GM18507 (cell line): ENCODE data around the gene EHBP1L1.
"Not testable (repeated sequence)": the region's sequence is repeated elsewhere in the genome, so short reads cannot be mapped to it uniquely, and the experiment has no call there.

Source experiments
- DNase-seq: peaks from one replicate; pipeline ENCODE4 v3.0.0; 2011; ENCODE audit warnings: low read depth; ENCODE audit not compliant: insufficient read length; ENCODE audit errors: extremely low spot score
- FAIRE-seq: peaks from 2 replicates; lab custom pipeline; 2011; peaks lifted over from hg19 to GRCh38; lab: Jason Lieb, UNC

EHBP1L1 gene

DNA sequence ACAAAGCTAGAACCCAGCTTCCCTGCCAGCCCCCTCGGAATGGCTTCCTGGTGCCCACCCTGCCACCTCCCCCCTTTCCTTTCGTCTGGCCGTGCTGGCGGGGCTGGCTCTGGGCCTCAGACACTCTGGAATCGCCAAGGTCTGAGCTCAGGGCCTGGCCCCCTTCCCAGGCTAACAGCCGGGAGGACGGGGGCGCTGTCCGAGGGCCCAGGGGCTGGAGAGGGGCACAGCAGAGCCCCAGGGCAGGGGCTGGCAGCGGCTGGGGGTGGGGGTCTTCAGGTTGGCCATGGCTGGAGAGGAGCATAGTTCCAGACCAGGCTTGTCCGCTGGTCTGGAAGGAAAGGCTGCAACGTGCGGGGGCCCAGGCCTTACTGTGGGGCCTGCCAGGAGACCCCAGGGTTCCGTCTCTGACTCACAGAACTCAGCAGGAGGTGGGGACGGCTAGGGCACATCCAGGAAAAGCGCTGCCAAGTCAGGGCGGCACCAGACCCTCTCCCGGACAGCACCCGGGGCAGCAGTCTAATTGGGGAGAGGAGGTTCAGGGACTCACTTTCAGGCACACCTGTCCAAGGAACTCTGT is 16.8 kb upstream of the EHBP1L1 start:
- FAIRE-seq (no peak), DNase-seq (no peak)

DNA sequence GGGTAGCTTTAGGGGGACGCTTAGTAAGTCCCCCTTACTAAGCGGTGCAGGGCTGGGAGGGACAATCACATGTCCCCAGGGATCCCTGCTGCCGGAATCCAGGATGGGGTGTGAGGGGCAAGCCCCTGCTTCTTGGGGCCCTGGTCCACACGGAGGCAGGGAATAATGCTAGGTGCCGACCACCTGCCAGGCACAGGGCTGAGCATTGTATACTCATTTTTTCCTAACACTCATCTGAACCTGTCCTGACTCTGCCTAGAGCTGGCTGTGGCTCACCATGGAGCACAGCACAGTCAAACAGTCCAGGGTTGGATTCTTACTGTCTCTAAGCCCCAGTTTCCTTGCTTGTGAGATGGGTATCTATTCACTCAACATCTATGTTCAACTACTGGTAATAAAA is 16.3 kb upstream of the EHBP1L1 start:
- FAIRE-seq: no peak
- DNase-seq: no peak

DNA sequence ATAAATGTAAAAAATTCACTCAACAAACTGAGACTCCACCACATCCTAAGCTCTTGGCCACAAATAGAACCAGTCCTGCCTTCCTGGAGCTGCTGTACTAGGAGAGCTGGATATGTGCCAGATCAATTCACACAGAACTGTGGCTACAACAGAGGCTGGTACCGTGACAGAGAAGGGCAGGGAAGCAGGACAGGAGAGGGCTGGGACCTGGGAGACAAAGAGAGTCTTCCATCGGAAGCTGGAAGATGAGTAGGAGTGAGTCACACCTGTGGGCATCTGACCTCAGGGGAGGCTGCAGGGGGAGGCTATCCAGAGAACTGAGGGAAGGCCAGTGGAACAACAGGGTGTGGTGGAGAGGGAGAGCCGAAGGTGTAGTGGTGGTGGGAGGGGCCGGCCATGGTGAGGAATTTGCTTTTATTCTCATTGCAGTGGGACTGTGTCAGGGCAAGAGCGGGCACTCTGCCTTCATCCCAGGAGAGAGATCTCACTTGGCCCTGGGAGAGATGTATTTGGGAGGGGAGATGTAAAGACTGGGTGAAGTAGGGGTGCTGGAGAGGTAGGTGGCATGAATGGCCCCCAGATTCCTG is 15.8 kb upstream of the EHBP1L1 start:
- no peak for DNase-seq
- no peak for FAIRE-seq

DNA sequence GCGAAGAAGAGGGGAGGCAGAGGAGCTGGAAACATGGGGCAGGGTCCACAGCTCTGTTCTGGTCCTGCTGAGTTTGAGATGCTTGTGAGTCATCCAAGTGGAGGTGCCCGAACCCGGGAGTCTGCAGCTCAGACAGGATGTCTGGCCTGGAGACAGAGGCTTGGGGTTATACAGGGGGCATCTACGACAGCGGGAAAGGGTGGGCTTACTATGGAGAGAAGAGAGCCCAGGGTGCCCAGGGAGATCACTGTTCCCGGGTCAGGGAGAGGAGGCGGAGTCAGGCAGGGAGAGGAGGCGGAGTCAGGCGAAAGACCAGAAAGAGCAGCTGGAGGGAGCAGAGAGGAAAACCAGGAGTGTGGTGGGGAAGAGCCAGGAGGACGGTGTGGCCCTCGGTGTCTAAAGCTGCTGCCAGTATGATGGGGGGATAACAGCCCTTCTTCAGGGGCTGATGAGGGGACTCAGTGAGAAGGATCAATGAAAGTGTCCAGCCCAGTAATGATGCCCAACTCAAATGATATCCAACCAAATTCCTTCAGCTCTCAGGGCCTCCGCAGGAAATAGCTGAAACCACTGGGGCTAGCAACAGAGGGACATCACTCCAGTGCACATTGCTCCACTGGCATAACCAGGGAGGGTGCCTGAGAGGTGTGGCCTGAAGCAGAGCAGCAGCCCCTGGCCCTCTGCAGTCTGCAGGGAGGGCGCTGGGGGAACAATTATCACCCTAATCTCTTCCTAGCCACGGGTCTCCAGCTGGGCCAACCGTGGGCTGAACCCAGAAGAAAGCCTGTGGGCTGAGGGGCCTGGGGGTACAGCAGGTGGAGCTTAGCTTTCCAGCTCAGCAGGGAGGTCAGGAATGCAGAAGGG is 15.1 kb upstream of the EHBP1L1 start:
- DNase-seq: no peak

DNA sequence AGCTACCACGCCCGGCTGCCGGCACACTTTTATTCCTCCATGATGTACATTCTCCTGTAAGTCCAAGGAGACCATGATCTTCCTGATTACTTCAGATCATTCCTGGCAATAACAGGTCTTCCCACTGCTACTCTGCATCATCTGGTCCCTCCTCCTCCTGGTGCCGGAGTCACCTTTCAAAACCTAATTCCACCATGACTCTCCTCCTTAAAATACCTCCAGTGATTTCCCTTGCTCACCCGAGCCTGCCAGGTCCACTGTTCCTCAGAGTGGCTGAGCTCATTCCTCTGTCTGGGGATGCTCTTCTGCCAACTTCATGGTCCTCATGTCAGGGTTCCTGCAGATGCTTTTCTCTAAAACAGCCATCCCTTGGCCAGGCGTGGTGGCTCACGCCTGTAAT is 13.8 kb upstream of the EHBP1L1 start:
- DNase-seq (no peak), FAIRE-seq (no peak)

More for the DNA sequence above, 15.1 kb upstream of the EHBP1L1 start:
- FAIRE-seq: no peak

DNA sequence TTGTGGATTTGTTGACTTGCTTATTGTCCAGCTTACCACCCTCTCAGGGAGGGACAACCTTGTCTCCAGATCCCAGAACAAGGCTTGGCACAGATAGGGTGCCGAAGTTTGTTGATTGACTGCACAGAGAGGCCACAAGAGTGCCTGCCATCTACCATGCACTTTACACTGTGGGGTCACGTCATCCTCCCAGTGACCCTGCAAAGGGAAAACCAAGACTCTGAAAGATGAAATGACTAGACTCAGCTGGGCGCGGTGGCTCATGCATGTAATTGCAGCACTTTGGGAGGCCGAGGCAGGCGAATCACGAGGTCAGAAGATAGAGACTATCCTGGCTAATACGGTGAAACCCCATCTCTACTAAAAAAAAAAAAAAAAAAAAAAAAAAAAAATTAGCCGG is 13.1 kb upstream of the EHBP1L1 start:
- no peak for FAIRE-seq
- no peak for DNase-seq

DNA sequence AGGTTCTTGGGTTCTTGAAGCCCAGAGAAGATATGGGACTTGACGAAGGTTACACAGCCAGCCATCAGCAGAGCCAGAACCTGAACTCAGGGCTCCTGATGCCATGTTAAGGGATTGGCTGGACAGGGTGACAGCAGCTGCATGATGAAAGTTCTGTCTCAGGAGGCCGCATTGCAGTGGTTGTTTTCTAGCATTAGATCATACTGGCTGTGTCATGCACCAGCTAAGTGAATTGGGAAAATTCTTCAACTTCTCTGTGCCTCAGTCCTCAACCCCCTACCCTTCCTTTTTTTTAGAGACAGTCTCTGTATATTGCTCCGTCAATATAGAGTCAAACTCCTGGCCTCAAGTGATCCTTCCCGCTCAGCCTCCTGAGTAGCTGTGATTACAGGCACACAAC is 12.3 kb upstream of the EHBP1L1 start:
- DNase-seq (no peak), FAIRE-seq (no peak)

DNA sequence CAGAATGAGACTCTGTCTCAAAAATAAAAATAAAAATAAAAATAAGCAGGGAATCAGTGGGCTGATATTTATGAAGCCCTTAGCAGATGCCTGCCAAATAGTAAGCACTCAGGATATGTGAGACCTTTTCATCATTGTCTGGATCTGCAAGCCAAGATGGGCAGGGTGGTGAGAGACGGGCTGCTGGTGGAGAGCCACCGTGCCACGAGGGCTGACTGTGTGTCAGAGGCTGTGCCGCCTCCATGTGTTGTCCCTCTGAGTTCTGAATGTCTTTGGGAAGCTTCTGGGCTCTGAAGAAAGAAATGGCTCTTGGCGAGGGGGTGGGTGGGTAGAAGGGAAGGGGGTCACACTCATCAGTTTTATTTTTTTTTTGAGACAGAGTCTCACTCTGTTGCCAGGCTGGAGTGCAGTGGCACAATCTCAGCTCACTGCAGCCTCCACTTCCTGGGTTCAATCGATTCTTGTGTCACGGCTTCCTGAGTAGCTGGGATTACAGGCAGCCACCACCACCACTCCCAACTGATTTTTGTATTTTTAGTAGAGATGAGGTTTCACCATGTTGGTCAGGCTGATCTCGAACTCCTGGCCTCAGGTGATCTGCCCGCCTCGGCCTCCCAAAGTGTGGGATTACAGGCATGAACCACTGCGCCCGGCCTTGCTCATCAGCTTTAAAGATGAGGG is 10.8 kb upstream of the EHBP1L1 start:
- DNase-seq, FAIRE-seq: not testable (repeated sequence)

DNA sequence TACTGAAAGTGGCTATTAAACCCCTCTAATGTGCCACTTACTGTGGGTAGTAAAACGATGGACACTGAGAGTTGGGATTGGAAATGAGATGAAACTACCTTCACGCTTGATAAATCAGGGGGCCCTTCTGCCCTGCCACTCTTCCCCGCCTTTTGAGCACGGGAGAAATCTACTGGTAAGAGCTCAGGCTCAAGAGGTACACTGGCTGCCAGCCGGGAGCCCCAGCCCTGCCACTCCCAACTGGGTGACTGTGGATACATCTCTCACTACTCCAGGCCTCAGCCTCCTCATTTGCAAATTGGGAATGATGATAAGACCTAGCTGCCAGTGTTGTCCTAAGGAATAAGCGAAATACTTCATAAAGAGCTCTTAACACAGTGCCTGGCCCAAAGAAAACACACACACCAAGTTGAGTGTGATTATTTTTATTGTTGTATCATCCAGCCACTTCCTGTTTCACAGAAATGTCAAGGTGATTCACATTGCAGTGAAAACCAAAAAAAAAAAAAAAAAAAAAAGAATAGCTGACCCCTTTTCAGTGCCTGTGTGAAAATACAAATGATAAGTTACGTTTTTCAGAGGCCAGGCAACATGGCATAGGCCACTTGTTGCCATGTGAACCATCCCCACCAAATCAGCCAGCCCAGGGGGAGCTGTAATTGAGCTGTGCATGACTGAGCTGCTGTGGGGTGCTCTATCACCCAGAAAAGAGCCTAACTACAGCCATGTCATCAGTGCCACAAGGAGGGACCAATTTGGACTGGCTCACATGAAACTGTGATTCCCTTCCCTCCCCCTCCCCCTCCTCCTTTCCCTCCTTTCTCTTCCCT is 10.0 kb upstream of the EHBP1L1 start:
- FAIRE-seq (no peak), DNase-seq (no peak)

DNA sequence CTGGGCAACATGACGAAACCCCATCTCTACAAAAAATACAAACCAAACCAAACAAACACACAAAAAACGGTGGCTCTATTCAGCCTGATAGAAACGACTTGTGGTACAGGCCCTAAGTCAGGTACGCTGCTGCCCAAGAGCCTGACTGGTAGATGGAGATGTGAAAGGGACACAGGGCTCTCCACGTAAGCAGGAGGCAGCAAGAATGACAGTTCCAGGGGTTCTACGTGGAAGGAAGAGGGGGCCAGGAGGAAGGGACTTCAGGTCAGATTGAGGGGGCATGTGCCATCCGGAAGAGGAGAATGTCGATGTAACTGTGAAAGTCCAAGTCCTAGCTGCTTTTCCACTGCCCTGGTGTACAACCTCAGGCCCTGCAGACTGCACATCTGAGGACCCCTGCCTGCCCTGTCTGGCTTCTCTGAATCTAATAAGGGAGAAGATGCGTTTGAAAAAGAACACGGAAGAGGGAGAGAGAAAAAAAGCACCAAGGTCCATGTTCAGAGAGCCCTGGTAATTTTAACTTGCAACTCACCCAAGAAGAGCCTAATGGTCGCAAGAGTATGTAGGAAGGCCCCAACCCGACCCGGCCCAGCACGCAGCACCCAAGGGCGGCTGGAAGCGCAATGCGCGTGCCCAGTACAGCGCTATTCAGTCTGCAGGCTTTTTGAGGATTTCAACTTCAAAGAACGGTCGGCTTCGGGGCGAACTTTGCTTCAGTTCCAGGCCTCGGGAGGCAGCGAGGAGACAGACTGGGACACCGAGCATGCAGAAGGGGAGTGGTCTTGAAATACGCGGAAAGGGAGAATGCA is 6.5 kb upstream of the EHBP1L1 start:
- FAIRE-seq: no peak
- DNase-seq: no peak

DNA sequence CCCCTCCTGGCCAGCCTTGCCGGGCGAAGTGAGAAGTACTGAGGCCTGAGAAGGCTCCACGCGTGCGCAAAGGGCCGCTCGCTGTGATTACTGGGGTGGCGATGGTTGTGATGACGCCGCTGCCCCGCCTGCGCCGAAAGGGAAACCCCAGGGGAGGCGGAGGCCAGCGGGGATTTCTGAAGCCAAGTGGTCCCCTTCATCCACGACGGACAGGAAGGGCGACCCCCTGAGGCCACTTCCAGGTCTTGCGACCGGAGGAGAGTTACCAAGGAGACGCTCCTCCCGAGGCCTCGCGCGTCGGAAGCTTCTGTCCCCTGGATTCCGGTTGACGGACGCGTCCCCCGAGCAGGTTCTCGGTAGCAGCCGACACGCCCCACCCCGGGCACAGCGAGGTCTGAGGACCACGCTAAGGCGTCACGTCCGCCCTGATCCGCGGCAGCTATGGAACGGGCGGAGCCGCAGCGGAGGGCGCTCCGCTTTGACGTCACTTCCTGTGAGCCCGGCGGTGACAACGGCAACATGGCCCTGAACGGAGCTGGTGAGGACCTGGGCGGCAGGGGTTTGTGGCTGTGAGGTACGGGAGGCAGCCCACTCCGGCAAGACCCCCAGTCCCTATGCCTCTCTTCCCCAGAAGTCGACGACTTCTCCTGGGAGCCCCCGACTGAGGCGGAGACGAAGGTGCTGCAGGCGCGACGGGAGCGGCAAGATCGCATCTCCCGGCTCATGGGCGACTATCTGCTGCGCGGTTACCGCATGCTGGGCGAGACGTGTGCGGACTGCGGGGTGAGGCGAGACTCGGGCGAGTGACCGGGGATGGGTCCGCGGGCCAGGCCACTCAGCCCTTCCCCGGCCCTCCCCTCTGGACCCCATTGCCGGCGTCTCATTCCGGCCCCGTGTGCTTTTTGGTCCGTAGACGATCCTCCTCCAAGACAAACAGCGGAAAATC is 5.6 kb upstream of the EHBP1L1 start, which contains the start of gene ZNRD2:
Gene ZNRD2, plus strand, starts transcription at position 505 of the 946 bp plus-strand sequence. Its CDS starts 15 bp downstream, at position 520.
- FAIRE-seq (peak; percentile 96), DNase-seq (peak; percentile 91)

DNA sequence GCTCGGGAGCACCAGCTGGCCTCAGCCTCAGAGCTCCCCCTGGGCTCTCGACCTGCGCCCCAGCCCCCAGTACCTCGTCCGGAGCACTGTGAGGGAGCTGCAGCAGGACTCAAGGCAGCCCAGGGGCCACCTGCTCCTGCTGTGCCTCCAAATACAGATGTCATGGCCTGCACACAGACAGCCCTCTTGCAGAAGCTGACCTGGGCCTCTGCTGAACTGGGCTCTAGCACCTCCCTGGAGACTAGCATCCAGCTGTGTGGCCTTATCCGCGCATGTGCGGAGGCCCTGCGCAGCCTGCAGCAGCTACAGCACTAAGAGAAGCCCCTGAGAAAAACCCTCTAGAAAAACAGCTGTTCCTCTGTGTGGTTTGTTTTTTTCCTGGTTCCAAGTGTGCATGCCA is 4.4 kb upstream of the EHBP1L1 start:
- FAIRE-seq (no peak), DNase-seq (no peak)

DNA sequence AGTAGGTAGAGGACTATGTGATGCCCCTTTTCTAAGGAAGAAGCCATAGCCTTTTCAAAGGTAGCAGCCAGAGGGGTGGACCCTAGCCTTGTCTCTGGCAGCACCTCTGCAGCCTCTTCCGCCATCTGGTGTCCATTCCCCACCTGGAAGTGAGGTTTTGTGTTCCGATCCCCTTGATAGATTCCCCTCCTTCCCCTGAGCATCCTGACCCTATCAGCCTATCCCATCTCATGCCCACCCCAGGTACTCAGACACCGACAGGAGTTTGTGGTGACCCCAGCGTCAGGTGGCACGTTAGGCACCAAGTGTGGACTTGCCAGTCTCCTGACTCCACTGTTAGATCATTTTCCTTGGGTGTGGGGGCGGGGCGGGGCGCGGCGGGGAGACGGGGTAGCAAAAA is 3.9 kb upstream of the EHBP1L1 start:
- no peak for DNase-seq
- FAIRE-seq: no peak

DNA sequence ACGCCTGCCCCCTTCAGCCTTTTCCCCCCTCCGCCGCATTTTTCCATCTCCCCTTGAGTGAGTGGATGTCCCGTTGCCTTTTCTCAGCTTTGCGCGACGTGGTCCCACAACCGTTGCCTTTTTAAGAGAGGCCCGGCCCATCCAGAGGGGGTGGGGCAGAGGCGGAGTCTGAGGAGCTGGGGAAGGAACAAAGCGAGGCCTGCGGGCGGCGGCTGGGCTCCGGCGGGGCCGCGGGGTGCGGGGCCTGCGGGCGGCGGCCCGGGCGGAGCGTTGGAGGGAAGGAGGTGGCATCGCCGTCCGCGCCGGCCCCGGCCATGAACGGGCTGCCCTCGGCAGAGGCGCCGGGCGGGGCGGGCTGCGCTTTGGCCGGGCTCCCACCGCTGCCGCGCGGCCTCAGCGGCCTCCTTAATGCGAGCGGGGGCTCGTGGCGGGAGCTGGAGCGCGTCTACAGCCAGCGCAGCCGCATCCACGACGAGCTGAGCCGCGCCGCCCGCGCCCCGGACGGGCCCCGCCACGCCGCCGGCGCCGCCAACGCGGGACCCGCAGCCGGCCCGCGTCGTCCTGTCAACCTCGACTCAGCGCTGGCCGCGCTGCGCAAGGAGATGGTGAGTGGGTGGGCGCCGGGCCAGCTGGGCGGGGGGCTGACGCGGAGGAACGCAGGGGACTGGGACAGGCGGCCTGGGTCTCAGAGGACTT is 3.3 kb upstream of the EHBP1L1 start, which contains the start of gene FAM89B:
Gene FAM89B, plus strand, starts transcription at position 183 of the 696 bp plus-strand sequence. Its CDS starts 132 bp downstream, at position 315.
- DNase-seq (no peak), FAIRE-seq (no peak)

DNA sequence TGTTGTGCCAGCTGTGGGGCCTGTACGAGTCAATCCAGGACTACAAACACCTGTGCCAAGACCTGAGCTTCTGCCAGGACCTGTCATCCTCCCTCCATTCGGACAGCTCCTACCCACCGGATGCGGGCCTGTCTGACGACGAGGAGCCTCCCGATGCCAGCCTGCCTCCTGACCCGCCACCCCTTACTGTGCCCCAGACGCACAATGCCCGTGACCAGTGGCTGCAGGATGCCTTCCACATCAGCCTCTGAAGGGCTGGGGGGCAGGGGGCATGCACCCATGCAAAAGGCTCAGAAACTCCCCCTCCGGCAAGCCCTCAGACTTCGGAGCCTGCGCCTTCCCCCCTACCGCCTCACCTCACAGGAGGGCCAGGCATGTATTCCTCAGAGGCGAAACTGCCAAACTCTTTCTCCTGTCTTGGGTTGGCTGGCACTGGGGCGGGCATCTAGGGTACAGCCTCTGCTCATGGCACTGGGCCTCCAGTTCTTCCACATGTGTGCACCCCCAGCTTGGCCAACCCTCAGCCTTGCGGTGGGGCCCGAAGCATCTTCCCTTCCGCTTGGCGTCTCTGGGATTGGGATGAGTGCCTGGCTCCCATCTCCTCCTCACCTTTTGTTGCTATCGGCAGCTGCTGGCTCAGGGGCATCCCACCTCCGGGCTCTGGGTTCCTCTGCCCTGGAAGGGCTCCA is 2.3 kb upstream of the EHBP1L1 start:
- DNase-seq (no peak), FAIRE-seq (no peak)

DNA sequence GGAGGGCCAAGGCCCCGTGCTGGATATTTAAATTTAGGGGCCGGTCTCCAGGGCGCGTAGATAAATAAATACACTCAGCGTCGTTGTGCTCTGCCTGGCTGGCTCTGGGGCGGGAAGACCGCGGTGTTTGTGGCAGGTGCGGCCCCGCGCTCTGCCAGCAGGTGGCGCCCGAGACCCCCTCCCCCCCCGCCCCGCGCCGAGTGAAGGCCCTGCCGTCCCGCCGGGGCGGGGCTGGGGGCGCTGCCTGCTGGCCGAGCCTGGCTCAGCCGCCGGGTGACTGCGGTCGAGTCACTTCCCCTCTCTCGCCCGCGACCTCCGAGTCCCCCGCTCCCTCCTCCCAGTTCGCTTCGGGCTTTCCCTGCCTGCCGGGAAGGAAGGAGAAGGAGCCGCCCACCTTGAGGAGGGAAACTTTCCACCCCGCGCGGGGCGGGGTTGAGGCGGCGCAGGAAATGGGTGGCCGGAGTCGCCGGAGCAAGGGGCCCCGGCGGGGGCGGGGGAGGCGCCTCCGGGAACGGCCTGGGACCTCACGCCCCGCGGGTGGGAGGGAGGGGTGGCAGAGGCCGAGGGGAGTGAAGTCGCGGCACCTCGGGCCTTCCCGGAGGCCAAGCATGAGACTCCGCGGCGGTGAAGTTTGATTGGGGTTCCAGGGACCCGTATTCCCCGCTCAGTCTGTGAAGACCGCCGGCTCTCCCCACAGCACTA is 1.6 kb upstream of the EHBP1L1 start:
- DNase-seq (peak; percentile 85), FAIRE-seq (peak; percentile 92)
